Testis (tissue), 3 donors: ENCODE data around the gene GREB1L. TPM values are rescaled to one million over a fixed set of nuclear protein-coding genes. Genes with fewer than 3 reads are reported as not detected.

Experiments
- DNase-seq: peaks from one replicate; pipeline ENCODE4 v3.0.0-alpha.2; 2019
- H3K27ac ChIP-seq, 2 donors: fragments of 200-600 bp; sonication (generic); one replicate each; pipeline ENCODE4 v1.5.1; 2019
- H3K27me3 ChIP-seq: fragments of 200-600 bp; sonication (generic); one replicate; pipeline ENCODE4 v1.5.1; 2019
- H3K36me3 ChIP-seq: fragments of 200-600 bp; sonication (generic); one replicate; pipeline ENCODE4 v1.5.1; 2017; ENCODE audit warnings: low read depth; ENCODE audit errors: missing control alignments
- H3K4me1 ChIP-seq: fragments of 200-600 bp; sonication (generic); one replicate; pipeline ENCODE4 v1.5.1; 2019
- H3K4me3 ChIP-seq, 2 donors: fragments of 200-600 bp; sonication (generic); one replicate each; pipeline ENCODE4 v1.5.1; 2017 to 2019
- H3K9me3 ChIP-seq: fragments of 200-600 bp; sonication (generic); one replicate; pipeline ENCODE4 v1.5.1; 2017
- CTCF ChIP-seq, 3 experiments: fragments of 450-650 bp in 2 of 3; fragments of 200-600 bp in 1 of 3; sonication (generic) in 1 of 3; IDR thresholded peaks; one replicate each; pipeline ENCODE4 v1.5.1; 2016 to 2019; ENCODE audit warnings: antibody characterized with exemption in 3 of 3, mild to moderate bottlenecking in 2 of 3, moderate library complexity in 1 of 3
- POLR2A ChIP-seq: fragments of 450-650 bp; IDR thresholded peaks from one replicate; pipeline ENCODE4 v1.6.1; 2017; ENCODE audit warnings: antibody characterized with exemption, mild to moderate bottlenecking, moderate library complexity
- WGBS, 2 donors: methylation state at CpG; one replicate each; pipeline ENCODE4 v1.1.5; 2018; 5-methylcytosine and 5-hydroxymethylcytosine counted together
- intact Hi-C: fragments of 100-400 bp; cut with DNase I; formaldehyde crosslinking; loops from one replicate; pipeline ENCODE4 v1.15.1; 2023; ENCODE audit warnings: low total_unique reads
- polyA plus RNA-seq: library from polyadenylated mRNA; stranded (reverse); fragments of 350-450 nt; fragmentation: Illumina TruSeq; extraction: RNeasy Lipid Tissue Mini Kit (QIAGEN cat#74804); gene quantifications from one replicate; pipeline ENCODE4 v1.2.3, GENCODE V29; 2014; ENCODE audit warnings: low read depth, low replicate concordance; ENCODE audit not compliant: insufficient read depth
- total RNA-seq, 2 donors: library from RNA; depleted of rRNA; stranded (reverse); fragments of >200 nt; gene quantifications; one replicate each; pipeline ENCODE4 v1.2.3, GENCODE V29; 2016

Gene GREB1L
- total and polyA plus RNA-seq, 3 donors from 2014 or later = 11.9 to 40.6 (median 38.4) TPM

- Histone ChIP-seq H3K27ac (no peak overlapping the region), H3K27me3 (no peaks in the 10 kb centered on the region), H3K9me3 (no peaks in the 10 kb centered on the region), H3K4me1 (no peaks in the 10 kb centered on the region), H3K36me3 (no peaks in the 10 kb centered on the region), H3K4me3 (no peak overlapping the region)
- intact Hi-C loops = no loop called here
- 50 to 65% methylated on average over 6 of the region's 6 CpGs for WGBS, 2 donors
- DNase-seq = peak; percentile 64
- TF ChIP-seq CTCF (IDR thresholded peaks at IDR 0.05) (peak; percentile 50 to 70 (median 69)), POLR2A (no peak)
Measured at GRCh38 chr18:21489119-21489750, 247.2 kb downstream of the GREB1L start.

GRCh38 chr18:21489919-21490495, 248.0 kb downstream of the GREB1L start:
- no peak for DNase-seq
- no peaks in the 10 kb centered on the region for H3K4me1 ChIP-seq
- no peaks in the 10 kb centered on the region for H3K9me3 ChIP-seq
- H3K27me3 ChIP-seq = no peaks in the 10 kb centered on the region
- intact Hi-C loops = loop anchor here (10.0 kb wide), 1 partner anchor 365 kb away; no protein-coding TSS in a partner anchor
- no peak overlapping the region for H3K4me3 ChIP-seq
- TF ChIP-seq POLR2A (no peak), CTCF (IDR thresholded peaks at IDR 0.05) (no peak)
- WGBS, 2 donors = 95 to 96% methylated on average over 15 of the region's 15 CpGs
- no peaks in the 10 kb centered on the region for H3K36me3 ChIP-seq
- no peak overlapping the region for H3K27ac ChIP-seq

GRCh38 chr18:21490748-21491147, 248.7 kb downstream of the GREB1L start:
- no peak for TF ChIP-seq POLR2A
- TF ChIP-seq CTCF (IDR thresholded peaks at IDR 0.05) = no peak
- Histone ChIP-seq H3K27ac (no peak overlapping the region), H3K4me3 (no peak overlapping the region), H3K9me3 (no peaks in the 10 kb centered on the region), H3K36me3 (no peaks in the 10 kb centered on the region), H3K27me3 (no peaks in the 10 kb centered on the region), H3K4me1 (no peaks in the 10 kb centered on the region)
- 73 to 85% methylated on average over 4 of the region's 4 CpGs for WGBS, 2 donors
- no peak for DNase-seq
- intact Hi-C loops = loop anchor here (10.0 kb wide), 1 partner anchor 364 kb away; no protein-coding TSS in a partner anchor

- Histone ChIP-seq H3K27ac (no peak overlapping the region), H3K36me3 (no peaks in the 10 kb centered on the region), H3K4me1 (no peaks in the 10 kb centered on the region), H3K4me3 (no peak overlapping the region), H3K9me3 (no peaks in the 10 kb centered on the region), H3K27me3 (no peaks in the 10 kb centered on the region)
- no peak for DNase-seq
- intact Hi-C loops = loop anchor here (10.0 kb wide), 1 partner anchor 358 kb away; no protein-coding TSS in a partner anchor
- WGBS, 2 donors = 84 to 85% methylated on average over 12 of the region's 12 CpGs
- TF ChIP-seq CTCF (IDR thresholded peaks at IDR 0.05) (no peak), POLR2A (no peak)
Measured at GRCh38 chr18:21496277-21496835, 254.3 kb downstream of the GREB1L start.
